ENCODE measurements around the gene SHISA9.
"Not testable (repeated sequence)": the region's sequence is repeated elsewhere in the genome, so short reads cannot be mapped to it uniquely, and the experiment has no call there.

Gene SHISA9

DNA sequence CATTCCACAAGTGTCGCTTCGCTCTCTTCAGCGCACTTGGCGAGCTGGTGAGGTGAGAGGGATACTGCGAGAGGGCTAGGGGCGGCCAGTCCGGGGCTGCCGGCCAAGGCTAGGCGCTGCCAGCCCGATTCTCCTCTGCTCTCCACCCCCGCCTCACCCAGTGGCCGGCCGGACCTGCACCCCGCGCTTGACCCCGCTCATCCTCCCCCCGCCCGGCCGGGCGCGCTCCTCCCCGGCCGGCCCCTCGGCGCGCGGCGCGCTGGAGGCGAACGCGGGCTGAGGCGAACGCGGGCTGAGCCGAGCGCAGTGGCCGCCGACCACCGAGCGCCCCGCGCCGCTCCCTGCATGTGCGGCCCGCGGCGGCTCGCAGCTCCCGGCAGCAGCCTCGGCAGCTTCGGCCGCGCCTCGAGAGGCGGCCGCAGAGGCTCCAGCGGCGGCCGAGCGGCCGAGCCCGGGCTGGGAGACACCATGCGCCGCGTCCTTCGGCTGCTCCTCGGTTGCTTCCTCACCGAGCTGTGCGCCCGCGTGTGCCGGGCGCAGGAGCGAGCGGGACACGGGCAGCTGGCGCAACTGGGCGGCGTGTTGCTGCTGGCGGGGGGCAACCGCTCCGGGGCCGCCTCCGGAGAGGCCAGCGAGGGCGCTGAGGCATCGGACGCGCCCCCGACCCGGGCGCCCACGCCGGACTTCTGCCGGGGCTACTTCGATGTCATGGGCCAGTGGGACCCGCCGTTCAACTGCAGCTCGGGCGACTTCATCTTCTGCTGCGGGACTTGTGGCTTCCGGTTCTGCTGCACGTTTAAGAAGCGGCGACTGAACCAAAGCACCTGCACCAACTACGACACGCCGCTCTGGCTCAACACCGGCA, at the start of gene SHISA9:
Gene SHISA9 (plus strand): TSS at position 2 of the 865 bp plus-strand sequence.
- DNase-seq, result no peak

DNA sequence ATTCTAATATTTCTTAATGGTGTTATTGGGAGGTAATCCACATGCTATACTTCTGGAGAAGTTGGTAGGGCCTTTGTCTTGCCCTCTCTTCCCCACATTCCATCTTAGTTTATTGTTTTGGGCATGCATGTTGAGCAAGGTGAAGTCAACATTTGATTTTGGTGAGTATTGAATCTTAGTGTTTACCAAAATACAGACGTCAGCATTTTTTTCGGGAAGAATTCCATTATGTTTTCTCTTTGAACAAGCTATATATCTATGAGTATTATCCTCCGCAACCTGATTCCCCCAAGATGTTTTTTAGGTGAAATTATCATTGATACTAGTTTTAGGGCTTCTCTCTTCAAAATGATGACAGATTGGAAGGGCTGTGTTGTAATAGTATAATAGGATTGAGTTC, 47.4 kb upstream of the SHISA9 start:
- DNase-seq, result no peak

DNA sequence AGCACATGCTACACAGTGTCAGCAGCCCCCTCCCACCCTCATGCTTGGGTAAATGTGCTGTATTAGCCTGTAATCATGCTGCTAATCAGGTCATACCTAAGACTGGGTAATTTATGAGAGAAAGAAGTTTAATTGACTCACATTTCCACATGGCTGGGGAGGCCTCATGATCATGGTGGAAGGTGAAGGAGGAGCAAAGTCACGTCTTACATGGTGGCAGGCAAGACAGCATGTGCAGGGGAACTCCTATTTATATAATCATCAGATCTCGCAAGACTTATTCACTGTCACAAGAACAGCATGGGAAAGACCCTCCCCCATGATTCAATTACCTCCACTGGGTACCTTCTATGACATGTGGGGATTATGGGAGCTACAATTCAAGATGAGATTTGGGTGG, 44.0 kb upstream of the SHISA9 start:
- DNase-seq, result not testable (repeated sequence)

DNA sequence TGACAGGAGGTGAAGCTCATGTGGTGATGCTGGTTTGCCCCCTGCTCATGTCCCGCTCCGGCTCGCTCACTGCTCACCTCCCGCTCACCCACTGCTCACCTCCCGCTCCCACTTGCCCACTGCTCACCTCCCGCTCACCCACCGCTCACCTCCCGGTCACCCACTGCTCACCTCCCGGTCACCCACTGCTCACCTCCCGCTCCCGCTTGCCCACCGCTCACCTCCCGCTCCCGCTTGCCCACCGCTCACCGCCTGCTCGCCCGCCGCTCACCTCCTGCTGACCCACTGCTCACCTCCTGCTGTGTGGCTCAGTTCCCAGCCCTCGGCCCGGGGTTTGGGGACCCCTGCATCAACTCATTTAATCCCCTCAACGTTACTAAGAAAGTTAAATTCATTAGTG, 39.1 kb upstream of the SHISA9 start:
- DNase-seq, result no peak

DNA sequence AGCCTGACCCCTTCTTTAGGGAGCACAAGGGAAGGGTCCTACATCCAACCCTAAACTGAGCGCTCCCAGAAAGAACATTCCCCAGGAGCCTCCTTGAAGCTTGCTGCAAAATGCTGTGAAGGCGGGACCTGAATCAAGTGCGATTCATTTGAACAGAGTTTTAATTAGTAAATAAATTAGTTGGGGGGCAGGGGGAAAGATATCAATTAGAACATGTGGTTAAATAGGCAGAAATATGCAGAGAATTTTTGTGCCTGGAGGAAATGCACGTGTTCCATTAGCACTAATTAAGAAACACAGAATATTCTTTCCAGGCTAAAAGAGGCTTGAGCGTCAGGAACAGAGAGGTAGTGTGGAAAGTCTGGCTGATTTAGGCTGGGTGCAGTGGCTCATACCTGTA, 38.5 kb upstream of the SHISA9 start:
- no peak for DNase-seq

DNA sequence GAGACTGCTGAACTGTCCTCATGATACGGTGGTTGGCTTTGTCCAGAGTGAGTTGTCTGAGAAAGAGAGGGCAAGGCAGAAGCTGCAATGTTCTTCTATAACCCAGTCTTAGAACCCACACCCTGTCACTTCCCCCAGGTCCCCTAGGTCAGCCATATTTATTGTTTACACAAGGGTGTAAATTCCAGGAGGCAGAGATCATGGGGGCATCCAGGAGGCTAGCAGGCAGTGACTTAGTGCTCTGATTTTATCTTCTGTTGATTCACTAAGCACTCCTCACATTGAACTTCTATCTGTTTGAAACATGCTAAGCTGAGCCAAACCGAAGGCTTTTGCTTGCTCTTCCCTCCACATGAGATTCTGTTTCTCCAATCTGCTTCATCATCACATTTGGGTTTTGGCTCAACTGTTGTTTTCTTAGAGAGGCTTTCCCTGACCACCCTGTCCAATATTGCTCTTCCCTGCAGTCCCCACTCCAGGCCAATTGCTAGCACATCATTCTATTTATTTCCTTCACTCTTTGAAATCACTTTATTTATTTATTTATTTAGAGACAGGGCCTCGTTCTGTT, 34.3 kb upstream of the SHISA9 start:
- DNase-seq, result no peak

DNA sequence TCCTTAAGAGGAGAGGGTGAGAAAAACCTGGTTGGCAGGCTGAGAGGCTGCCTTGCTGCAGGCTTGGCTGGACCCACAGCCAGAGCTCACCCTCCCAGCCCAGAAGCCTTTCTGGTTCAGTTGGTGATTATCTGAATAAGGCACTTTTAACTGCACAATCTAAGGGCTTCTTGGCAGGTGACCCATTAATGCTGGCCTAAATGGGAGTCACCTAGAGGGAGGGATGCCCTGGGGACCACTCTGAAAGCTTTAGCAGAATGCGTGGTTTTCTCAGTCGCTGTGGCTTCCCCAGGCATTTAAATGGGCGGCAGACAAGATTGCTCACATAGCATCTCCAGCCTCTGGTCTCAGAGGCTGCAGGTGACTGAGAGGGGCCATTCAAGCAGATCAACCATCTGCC, 33.2 kb upstream of the SHISA9 start:
- no peak for DNase-seq

DNA sequence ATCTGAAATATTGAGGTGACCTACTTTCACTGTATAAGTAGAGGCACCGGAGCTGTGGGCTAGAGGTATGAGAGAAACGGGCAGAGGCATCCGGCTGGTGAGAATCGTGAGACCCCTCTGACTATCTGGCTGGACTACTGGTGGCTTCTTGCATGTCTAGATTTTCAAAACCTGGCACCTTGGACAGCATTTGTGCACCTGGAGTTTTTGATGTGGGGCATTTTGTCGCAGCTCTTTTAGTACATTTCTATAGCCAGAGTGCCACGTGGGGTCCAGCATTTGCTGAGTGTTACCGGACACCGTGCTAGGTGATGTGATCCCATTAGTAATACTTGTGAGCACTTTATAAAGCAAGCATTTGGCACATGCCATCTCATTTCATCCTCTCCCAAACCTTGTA, 32.6 kb upstream of the SHISA9 start:
- no peak for DNase-seq

DNA sequence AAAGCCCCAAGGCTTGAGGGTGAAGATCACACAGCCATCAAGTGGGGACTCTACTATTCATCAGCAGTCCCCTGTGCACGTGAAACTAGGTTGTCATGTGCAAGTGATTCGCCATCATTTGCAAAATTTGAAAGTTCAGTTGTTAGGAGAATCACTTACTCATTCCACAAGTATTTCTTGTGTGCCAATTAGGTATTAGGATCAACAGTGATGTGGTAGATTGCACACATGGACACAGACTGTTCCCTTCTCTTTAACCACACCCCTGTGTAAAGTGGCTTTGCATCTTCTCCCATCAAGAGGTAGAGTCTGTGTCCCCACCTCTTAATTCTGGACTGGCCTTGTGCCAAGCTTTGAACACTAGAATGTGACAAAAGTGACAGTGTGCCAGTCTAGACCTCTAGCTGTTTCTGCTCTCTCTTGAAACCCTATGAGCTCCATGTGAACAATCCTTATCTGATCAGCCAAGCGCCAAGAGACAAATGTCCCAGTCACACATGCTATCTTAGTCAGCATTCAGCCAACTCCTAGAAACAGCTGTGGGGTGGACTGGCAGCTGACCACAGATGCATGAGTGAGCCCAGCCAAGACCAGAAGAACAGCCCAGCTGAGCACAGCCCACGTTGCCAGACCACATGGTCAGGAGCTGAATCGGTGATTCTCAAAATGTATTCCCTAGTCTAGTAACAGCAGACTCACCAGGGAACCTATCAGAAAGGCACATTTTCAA, 31.5 kb upstream of the SHISA9 start:
- DNase-seq, result no peak

DNA sequence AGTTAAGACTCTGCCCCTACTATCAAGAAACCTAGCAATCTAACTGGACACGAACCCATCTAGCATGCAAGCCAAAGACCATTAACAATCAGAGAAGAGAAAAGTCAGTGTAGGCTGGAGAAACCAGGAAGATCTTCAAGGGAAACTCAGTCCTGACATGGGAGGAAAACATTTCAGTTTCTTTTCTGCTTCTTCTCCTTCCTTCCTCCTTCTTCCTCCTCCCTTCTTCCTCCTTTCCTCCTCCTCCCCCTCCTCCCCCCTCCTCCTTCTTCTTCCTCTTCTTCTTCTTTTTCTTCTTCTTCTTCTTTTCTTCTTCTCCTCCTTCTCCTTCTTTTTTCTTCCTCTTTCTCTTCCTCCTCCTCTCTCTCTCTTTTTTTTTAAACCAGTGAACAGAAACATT, 29.6 kb upstream of the SHISA9 start:
- DNase-seq, result peak; percentile 3

DNA sequence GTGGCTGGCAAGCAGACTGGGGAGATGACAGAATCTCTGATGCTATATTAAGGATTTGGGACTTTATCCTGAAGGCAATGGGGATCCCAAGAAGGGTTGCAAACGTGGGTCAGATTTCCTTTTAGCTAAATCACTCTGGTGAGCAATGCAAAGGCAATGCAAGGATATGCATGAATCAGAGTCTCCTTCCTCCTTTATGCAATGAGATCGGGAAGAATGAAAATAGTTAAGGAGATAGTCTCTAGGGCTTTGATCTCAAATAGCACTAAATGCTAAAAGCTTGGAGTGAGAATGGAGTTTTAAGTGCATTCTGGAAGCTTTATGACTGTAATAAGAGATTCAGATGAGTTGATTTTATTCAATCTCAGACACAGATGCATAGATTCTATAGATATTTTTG, 27.2 kb upstream of the SHISA9 start:
- DNase-seq, result peak; percentile 3

DNA sequence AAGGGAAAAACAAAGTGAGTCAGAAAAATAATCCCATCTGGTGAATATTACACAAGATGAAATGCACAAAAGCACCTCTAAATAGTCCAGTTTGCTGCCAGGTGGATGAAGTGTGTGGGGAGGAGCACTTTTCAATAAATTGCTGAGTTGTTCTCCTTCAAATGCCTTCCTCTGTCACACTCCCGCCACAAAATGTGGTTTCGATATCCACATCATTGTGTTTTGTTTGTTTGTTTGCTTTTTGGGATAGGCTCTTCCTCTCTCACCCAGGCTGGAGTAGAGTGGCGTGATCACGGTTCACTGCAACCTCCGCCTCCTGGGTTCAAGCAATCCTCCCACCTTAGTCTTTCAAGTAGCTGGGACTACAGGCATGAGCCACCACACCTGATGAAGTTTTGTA, 24.6 kb upstream of the SHISA9 start:
- DNase-seq, result no peak

DNA sequence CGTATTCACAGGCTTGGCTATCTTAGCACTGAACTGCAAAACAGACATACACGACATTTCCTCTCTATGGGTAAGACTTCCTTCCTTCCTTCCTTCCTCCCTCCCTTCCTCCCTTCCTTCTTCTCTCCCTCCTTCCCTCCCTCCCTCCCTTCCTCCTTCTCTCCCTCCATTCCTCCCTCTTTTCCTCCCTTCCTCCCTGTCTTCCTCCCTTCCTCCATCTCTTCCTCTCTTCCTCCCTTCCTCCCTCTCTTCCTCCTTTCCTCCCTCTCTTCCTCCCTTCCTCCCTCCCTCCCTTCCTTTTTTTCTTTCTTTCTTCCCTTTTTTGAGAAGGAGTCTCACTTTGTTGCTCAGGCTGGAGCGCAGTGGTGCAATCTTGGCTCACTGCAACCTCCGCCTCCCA, 22.4 kb upstream of the SHISA9 start:
- DNase-seq, result no peak

DNA sequence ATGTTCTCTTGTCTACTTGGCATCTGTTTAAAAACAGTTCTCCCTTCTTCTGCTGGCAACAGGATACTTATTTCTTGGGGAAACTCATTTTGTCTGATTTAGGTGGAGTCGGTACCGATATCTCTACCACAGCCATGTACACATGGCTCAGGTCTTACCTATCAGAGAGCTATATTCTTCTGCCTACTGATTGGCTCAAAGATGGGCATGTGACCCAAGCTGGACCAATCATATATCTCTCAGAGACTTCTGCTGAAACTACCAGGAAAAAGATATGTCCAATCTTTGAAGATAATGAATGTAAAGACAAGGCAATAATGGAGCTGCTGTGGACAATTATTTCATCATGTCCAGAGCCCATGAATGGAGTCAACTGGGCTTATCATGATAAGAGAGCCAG, 21.6 kb upstream of the SHISA9 start:
- no peak for DNase-seq

DNA sequence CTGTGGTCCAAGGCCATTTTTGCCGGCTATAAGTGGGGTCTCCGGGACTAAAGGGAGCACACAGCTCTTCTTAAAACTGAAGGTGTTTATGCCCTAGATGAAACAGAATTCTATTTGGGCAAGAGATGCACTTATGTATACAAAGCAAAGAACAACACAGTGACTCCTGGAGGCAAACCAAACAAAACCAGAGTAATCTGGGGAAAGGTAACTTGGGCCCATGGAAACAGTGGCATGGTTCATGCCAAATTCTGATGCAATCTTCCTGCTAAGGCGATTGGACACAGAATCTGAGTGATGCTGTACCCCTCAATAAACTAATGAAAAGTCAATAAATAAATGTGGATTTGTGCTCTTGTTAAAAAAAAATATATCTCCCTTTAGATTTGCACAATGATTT, 20.2 kb upstream of the SHISA9 start:
- DNase-seq, result no peak

DNA sequence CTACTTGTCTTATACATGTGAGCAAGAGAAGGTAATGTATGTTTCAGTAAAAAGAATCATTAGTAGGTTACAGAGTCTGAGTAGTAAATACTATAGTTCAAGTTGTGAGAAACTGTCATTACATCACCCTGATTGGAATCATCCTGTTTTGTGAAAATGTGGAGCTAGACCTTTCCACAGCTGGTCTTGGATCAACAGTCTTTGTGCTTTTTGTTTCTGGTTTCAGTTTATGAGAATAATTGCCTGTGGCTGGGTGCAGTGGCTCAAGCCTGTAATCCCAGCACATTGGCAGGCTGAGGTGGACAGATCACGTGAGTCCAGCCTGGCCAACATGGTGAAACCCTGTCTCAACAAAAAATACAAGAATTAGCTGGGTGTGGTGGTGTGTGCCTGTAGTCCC, 19.7 kb upstream of the SHISA9 start:
- DNase-seq, result no peak

DNA sequence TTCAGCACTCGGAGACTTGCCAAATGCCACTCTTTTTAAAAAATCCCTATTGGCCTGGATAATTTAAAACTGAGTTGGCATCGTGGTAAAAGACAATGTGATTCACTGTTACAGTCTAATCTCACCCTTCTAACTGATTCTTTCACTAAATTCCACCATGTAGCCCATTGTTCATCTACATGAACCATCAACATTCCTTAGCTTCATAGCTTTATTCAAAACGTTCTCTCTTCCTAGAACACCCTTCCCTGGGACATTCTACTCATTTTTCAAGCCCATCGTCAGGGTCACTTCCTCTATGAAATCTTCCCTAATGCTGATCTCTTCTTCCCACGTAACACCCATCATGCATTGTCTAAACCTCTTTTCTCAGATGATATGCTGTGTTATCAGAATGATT, 15.7 kb upstream of the SHISA9 start:
- no peak for DNase-seq

DNA sequence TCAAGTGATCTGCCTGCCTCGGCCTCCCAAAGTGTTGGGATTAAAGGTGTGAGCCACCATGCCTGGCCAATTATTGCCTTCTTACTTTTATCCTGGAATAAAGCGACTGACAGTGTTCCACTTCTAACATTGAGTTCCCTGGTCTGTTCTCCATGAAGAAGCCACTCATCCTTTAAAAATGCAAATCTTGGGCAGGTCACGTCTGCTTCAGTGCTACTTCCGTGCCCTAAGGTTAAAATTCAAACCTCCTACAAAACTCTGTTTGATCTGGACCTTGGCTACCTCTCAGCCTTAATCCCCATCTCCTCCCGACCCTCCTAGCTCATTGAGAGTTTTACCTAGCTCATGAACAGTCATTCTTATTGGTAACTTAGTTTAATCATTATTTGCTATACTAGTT, 9.6 kb upstream of the SHISA9 start:
- no peak for DNase-seq

DNA sequence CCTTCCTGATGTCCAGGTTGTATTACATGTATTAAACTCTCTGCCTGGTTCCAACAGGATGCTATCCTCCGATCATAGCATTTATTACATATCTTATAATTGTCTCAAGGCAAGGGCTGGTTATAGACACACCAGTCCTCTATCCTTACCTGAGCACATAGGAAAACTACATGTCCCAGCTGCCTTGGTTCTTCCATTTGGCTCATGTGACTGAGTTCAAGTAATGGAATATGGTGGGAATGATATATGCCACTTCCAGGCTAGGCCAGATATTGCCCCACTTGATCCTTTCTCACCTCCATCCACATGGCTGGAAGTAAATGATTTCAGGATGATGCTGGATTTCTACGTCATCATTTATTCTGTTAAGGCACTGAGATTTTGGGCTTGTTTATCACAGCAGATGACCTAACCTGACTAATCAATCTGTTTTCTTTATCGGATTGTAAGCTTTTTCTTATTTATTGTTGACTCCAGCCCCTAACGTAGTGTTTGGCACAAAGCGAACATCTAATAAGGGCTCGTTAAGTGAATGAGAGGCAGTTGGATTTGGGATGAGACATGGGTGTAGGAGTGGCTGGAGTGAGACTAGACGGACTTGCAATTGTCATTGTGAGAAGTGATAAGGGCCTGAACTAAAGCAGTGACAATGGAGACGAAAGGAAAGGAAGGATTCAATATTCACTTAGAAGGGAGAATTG, 8.2 kb upstream of the SHISA9 start:
- DNase-seq, result no peak

DNA sequence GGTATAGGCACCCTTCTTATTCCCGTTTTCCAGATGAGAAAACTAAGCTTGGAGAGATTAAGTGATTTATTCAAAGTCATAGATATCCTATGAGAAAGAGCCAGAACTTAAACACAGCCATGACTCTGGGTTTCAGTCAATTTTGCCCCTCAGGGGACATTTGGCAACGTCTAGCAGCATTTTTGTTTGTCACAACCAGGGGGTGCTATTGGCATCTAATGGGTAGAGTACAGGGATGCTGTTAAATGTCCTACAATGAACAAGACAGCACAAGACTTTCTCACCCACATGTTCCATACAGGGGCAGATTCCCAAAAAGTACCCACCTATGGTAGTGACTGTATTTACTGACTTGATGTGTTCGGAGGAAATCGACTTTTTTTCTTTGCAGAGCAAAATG, 4.8 kb upstream of the SHISA9 start:
- DNase-seq, result peak; percentile 34

DNA sequence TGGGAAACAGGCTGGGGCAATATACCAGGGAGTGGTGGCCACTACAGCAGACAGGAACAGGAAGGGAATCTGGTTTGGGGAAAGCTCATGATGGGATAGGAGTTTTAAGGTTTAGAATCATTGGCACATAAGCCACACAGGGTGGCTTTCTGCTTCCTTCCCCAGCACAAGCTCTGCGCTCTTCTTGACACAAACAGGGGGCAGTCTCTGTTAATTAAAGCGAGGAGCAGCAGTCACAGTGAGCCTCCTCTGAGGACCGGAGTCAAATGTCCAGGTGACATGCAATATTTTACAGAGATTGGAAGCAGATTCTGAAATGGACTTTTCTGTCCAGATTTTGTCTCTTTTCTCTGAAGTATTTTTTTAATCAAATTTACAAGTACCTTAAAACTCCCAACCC, 2.8 kb upstream of the SHISA9 start:
- DNase-seq, result no peak

DNA sequence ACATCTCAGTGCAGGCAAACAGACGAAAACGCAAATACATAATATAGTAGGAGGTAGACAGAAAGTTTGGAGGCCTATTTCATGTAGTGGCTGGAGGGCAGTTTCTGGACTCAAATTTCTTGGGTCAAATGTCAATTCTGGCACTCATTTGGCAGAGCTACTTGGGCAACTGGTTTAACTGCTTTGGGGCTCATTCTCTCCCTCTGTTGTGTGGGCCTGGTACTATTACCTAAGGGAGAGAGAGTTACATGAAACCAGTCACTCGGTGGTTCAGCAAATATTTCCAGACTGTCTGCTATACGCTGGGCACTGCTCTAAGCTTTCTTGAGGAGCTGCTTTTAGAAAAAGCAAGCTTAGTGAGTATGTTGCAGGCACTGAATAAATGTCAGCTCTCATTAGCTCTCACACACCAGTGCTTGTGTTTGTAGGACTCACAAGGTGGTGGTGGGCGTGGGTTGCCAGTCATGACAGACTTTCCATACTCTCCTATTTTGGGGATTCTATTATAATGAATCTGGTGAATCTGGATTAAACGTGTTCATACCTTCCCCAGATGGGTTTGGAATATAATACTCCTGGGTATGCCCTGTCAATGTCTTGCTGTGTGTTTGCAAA, 1.8 kb upstream of the SHISA9 start:
- DNase-seq, result no peak

DNA sequence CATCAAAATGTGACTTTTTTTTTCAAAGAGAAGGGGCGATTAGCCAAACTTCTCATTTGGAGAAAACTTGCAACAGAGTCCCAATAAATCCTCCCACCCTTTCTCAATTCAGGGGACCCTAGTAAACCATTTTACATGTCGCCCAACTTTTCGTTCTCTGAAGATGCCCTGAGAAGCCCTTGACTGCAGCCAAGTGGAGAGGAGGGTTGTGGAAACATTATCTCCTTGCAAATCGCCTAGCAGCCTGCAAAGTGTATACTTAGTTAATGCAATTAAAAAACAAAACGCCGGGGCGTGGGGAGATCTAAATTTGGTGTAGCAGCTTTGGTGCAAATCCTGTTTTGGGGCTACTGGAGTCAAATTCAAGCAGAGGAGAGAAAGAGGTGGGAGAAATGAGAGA, 1.2 kb upstream of the SHISA9 start:
- no peak for DNase-seq

Measured in suppressor macrophage treated with lipopolysaccharide for 4 hours (primary cell).